DMS153 (cell line): ENCODE results near the gene ZCCHC24.

Experiments
- DNase-seq: peaks from one replicate; lab custom pipeline; 2025; lab: John Stamatoyannopoulos, UW

Gene ZCCHC24

GRCh38 chr10:79445161-79445976 lies at the start of gene ZCCHC24:
TSS of gene ZCCHC24 (minus strand) at chr10:79445624. CDS start at chr10:79445440, 184 bp downstream.
- DNase-seq, result peak; percentile 77

- DNase-seq, result no peak
Measured at GRCh38 chr10:79493806-79494205, 48.4 kb upstream of the ZCCHC24 start.

GRCh38 chr10:79492839-79493238 lies 47.4 kb upstream of the ZCCHC24 start:
- no peak for DNase-seq

- DNase-seq, result no peak
Measured at GRCh38 chr10:79492256-79492655, 46.8 kb upstream of the ZCCHC24 start.

GRCh38 chr10:79491143-79491835 lies 45.9 kb upstream of the ZCCHC24 start:
- no peak for DNase-seq

- DNase-seq, result no peak
Measured at GRCh38 chr10:79490400-79491142, 45.1 kb upstream of the ZCCHC24 start.

- DNase-seq, result no peak
Measured at GRCh38 chr10:79488870-79489269, 43.4 kb upstream of the ZCCHC24 start.

GRCh38 chr10:79488336-79488735 lies 42.9 kb upstream of the ZCCHC24 start:
- DNase-seq, result no peak

GRCh38 chr10:79487296-79488194 lies 42.1 kb upstream of the ZCCHC24 start:
- peak; percentile 5 for DNase-seq

- no peak for DNase-seq
Measured at GRCh38 chr10:79484476-79484875, 39.1 kb upstream of the ZCCHC24 start.

- DNase-seq, result no peak
Measured at GRCh38 chr10:79483948-79484347, 38.5 kb upstream of the ZCCHC24 start.

- DNase-seq, result no peak
Measured at GRCh38 chr10:79483299-79483698, 37.9 kb upstream of the ZCCHC24 start.

- no peak for DNase-seq
Measured at GRCh38 chr10:79482741-79483140, 37.3 kb upstream of the ZCCHC24 start.

GRCh38 chr10:79482304-79482703 lies 36.9 kb upstream of the ZCCHC24 start:
- DNase-seq, result no peak

- no peak for DNase-seq
Measured at GRCh38 chr10:79479283-79479909, 34.0 kb upstream of the ZCCHC24 start.

GRCh38 chr10:79477456-79477855 lies 32.0 kb upstream of the ZCCHC24 start:
- DNase-seq, result no peak

- DNase-seq, result no peak
Measured at GRCh38 chr10:79476645-79477044, 31.2 kb upstream of the ZCCHC24 start.

GRCh38 chr10:79475877-79476276 lies 30.5 kb upstream of the ZCCHC24 start:
- no peak for DNase-seq

GRCh38 chr10:79475119-79475653 lies 29.8 kb upstream of the ZCCHC24 start:
- no peak for DNase-seq

GRCh38 chr10:79473496-79474095 lies 28.2 kb upstream of the ZCCHC24 start:
- DNase-seq, result no peak
